Natural killer cell (primary cell): ENCODE data around the gene BMPR2. TPM values are rescaled to one million over a fixed set of nuclear protein-coding genes. Genes with fewer than 3 reads are reported as not detected.

Experiments used
- ATAC-seq, 3 donors: fragments of 150-1000 bp in 2 of 3; fragments of 200-7000 bp in 1 of 3; cut with Tn5 transposase; 1 replicate in 1 of 3; 2 replicates in 2 of 3; pipeline ENCODE4 v1.10.0; 2021; ENCODE audit warnings: mild to moderate bottlenecking in 2 of 3, moderate library complexity in 2 of 3
- DNase-seq, 2 donors: peaks; one replicate each; pipeline versions ENCODE4 v3.0.0 to v3.0.0-alpha.2; 2013 to 2021; ENCODE audit warnings: mixed read lengths in 1 of 2
- H3K27ac ChIP-seq: one replicate; pipeline ENCODE4 v1.5.1; 2013; ENCODE audit warnings: mild to moderate bottlenecking, low read length
- H3K27me3 ChIP-seq: one replicate; pipeline ENCODE4 v1.6.1; 2013; ENCODE audit warnings: low read length; ENCODE audit not compliant: control insufficient read depth, insufficient read depth
- H3K36me3 ChIP-seq: one replicate; pipeline ENCODE4 v1.6.1; 2013; ENCODE audit warnings: low read length; ENCODE audit not compliant: control insufficient read depth, insufficient read depth
- H3K4me1 ChIP-seq: one replicate; pipeline ENCODE4 v1.6.1; 2013; ENCODE audit warnings: low read length; ENCODE audit not compliant: control insufficient read depth, insufficient read depth
- H3K4me3 ChIP-seq: one replicate; pipeline ENCODE4 v1.5.1; 2013; ENCODE audit warnings: low read length
- H3K9me3 ChIP-seq: one replicate; pipeline ENCODE4 v1.6.1; 2013; ENCODE audit warnings: low read length; ENCODE audit not compliant: control insufficient read depth, insufficient read depth
- H3K27ac Mint-ChIP-seq, 2 donors: one replicate each; pipeline ENCODE4 v1.8.0; 2022; ENCODE audit warnings: mild to moderate bottlenecking in 2 of 2, mixed read lengths in 2 of 2, moderate library complexity in 1 of 2
- H3K27me3 Mint-ChIP-seq, 2 donors: one replicate each; pipeline ENCODE4 v1.8.0; 2022; ENCODE audit warnings: low read depth in 2 of 2, mixed read lengths in 2 of 2
- H3K36me3 Mint-ChIP-seq: one replicate; pipeline ENCODE4 v1.8.0; 2022; ENCODE audit warnings: mixed read lengths
- H3K4me1 Mint-ChIP-seq, 2 donors: one replicate each; pipeline ENCODE4 v1.8.0; 2022; ENCODE audit warnings: mixed read lengths in 2 of 2
- H3K4me3 Mint-ChIP-seq: one replicate; pipeline ENCODE4 v1.8.0; 2022; ENCODE audit warnings: mild to moderate bottlenecking, moderate library complexity, mixed read lengths
- H3K9me3 Mint-ChIP-seq, 2 donors: one replicate each; pipeline ENCODE4 v1.8.0; 2022; ENCODE audit warnings: mixed read lengths in 2 of 2
- WGBS: methylation state at CpG from one replicate; pipeline ENCODE4 v1.1.7; 2013; ENCODE audit warnings: missing lambda C conversion rate; ENCODE audit not compliant: insufficient coverage; 5-methylcytosine and 5-hydroxymethylcytosine counted together
- intact Hi-C: fragments of 100-400 bp; cut with micrococcal nuclease; formaldehyde crosslinking; loops from one replicate; pipeline ENCODE4 v1.14.2; 2022
- total RNA-seq, 4 donors: library from RNA; stranded (reverse); fragments of 120-200 nt in 1 of 4; gene quantifications; one replicate each; pipeline versions ENCODE4 v1.2.3 to v1.2.4, GENCODE V29; 2013 to 2022
- TF ChIP-seq, protein P1 (sequence below): fragments of 200-600 bp; IDR thresholded peaks from one replicate; pipeline ENCODE4 v1.8.0; 2022; ENCODE audit warnings: antibody characterized with exemption

The BMPR2 gene
- total RNA-seq, 3 donors from 2014 or later (not counting 1 experiment from before 2014, with no cell fraction given): 17.8 to 25.5 (median 23.2) TPM

DNA sequence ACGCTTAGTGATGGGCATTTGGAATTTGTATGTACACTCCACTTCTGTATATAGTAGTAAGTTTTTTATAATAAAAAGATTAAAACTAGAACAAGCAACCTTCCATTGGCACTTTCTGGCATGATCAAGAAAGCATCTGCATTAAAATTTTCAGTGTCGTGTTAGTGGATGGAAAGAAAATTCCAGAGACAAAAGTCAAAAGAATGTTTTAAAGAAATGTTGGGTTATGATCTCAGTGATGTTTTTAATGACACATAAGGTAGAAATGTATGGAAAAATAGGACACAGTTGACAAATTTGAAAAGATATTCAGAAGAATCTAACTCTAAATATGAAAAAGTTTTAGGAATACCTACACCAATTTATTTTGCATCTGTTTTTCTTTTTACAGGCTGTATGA is 132.6 kb downstream of the BMPR2 start:
- no peak for DNase-seq
- Histone ChIP-seq H3K4me1 (no peaks in the 10 kb centered on the region), H3K27ac (no peak overlapping the region), H3K4me3 (no peak overlapping the region), H3K36me3 (no peaks in the 10 kb centered on the region), H3K27me3 (no peaks in the 10 kb centered on the region), H3K9me3 (no peaks in the 10 kb centered on the region)
- Mint-ChIP-seq H3K4me1 (no peaks in the 10 kb centered on the region), H3K27me3 (no peaks in the 10 kb centered on the region), H3K9me3 (no peaks in the 10 kb centered on the region), H3K36me3 (no peaks in the 10 kb centered on the region), H3K4me3 (no peak overlapping the region), H3K27ac (no peak overlapping the region)
- intact Hi-C loops: no loop called here
- no peak for ATAC-seq
- TF ChIP-seq, protein P1, sequence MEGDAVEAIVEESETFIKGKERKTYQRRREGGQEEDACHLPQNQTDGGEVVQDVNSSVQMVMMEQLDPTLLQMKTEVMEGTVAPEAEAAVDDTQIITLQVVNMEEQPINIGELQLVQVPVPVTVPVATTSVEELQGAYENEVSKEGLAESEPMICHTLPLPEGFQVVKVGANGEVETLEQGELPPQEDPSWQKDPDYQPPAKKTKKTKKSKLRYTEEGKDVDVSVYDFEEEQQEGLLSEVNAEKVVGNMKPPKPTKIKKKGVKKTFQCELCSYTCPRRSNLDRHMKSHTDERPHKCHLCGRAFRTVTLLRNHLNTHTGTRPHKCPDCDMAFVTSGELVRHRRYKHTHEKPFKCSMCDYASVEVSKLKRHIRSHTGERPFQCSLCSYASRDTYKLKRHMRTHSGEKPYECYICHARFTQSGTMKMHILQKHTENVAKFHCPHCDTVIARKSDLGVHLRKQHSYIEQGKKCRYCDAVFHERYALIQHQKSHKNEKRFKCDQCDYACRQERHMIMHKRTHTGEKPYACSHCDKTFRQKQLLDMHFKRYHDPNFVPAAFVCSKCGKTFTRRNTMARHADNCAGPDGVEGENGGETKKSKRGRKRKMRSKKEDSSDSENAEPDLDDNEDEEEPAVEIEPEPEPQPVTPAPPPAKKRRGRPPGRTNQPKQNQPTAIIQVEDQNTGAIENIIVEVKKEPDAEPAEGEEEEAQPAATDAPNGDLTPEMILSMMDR: no peak
- WGBS: 100% methylated on average over 1 of the region's 2 CpGs

DNA sequence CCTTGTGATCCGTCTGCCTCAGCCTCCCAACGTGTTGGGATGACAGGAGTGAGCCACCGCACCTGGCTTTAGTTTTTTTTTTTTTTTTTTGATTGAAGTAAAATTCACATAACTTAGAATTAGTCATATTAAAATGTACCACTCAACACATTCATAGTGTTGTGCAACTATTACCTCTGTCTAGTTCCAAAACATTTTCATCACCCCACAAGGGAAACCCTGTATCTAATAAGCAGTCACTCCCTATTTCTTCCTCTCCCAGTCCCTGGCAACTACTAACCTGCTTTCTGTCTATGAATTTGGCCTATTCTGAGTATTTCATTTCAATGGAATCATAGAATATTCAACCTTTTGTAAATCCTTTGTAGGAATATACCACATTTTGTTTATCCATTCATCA is 134.8 kb downstream of the BMPR2 start:
- no peak overlapping the region for H3K27ac Mint-ChIP-seq
- H3K4me3 Mint-ChIP-seq: no peak overlapping the region
- H3K27me3 Mint-ChIP-seq: no peaks in the 10 kb centered on the region
- peaks cover 7% of the 10 kb centered on the region for H3K36me3 Mint-ChIP-seq
- Histone ChIP-seq H3K27ac (no peak overlapping the region), H3K36me3 (peaks cover 4% of the 10 kb centered on the region), H3K27me3 (no peaks in the 10 kb centered on the region), H3K4me3 (no peak overlapping the region), H3K4me1 (no peaks in the 10 kb centered on the region), H3K9me3 (no peaks in the 10 kb centered on the region)
- no peaks in the 10 kb centered on the region for H3K9me3 Mint-ChIP-seq
- H3K4me1 Mint-ChIP-seq: no peaks in the 10 kb centered on the region
- ATAC-seq (no peak), DNase-seq (no peak)
- intact Hi-C loops: no loop called here
- 89% methylated on average over 2 of the region's 3 CpGs for WGBS
- TF ChIP-seq, protein P1: no peak

DNA sequence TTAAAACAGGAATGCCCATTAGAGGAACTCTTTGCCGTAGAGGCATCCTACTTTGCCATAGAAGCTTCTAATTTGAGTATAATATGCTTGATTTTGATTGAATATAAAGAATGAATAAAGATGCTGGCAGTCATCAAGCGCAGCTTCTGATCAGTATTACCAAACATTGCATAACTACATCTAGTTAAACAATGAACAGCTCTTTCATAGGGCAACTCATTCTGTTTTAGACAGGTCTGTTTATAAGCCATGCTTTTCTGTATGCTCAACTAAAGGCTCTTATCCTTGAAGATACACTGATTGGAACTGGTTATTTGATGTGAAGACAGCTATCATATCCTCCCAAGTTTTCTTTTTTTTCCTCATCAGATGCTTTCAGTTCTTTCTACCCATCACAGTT is 136.0 kb downstream of the BMPR2 start:
- Histone ChIP-seq H3K27ac (no peak overlapping the region), H3K4me3 (no peak overlapping the region), H3K36me3 (peaks cover 4% of the 10 kb centered on the region), H3K27me3 (no peaks in the 10 kb centered on the region), H3K9me3 (no peaks in the 10 kb centered on the region), H3K4me1 (no peaks in the 10 kb centered on the region)
- no peak overlapping the region for H3K4me3 Mint-ChIP-seq
- no peak for DNase-seq
- H3K27ac Mint-ChIP-seq: no peak overlapping the region
- TF ChIP-seq, protein P1: no peak
- H3K4me1 Mint-ChIP-seq: no peaks in the 10 kb centered on the region
- no peaks in the 10 kb centered on the region for H3K9me3 Mint-ChIP-seq
- intact Hi-C loops: no loop called here
- 100% methylated on average over 2 of the region's 2 CpGs for WGBS
- H3K36me3 Mint-ChIP-seq: peaks cover 7% of the 10 kb centered on the region
- no peaks in the 10 kb centered on the region for H3K27me3 Mint-ChIP-seq
- no peak for ATAC-seq

DNA sequence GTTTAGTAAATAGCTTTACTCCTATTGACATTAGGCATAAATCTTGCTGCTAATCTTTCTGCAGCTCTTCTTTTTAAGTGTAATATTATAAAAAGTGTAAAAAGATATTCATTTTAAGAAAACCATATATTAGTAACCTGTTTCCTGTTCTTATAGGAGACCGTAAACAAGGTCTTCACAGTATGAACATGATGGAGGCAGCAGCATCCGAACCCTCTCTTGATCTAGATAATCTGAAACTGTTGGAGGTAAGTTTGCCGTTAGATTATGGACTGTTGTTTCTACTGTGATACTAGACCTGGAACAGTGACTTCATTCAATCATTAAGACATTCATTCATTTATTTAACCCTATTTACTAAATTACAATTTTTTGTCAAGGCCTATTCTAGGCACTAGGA is 138.6 kb downstream of the BMPR2 start:
- H3K27ac Mint-ChIP-seq: no peak overlapping the region
- no peaks in the 10 kb centered on the region for H3K4me1 Mint-ChIP-seq
- no peak overlapping the region for H3K4me3 Mint-ChIP-seq
- peaks cover 7% of the 10 kb centered on the region for H3K36me3 Mint-ChIP-seq
- no peaks in the 10 kb centered on the region for H3K27me3 Mint-ChIP-seq
- H3K27ac ChIP-seq: no peak overlapping the region
- ATAC-seq (no peak), DNase-seq (no peak)
- TF ChIP-seq, protein P1: no peak
- no peak overlapping the region for H3K4me3 ChIP-seq
- H3K4me1 ChIP-seq: no peaks in the 10 kb centered on the region
- no peaks in the 10 kb centered on the region for H3K9me3 Mint-ChIP-seq
- intact Hi-C loops: no loop called here
- H3K27me3 ChIP-seq: no peaks in the 10 kb centered on the region
- 100% methylated on average over 2 of the region's 3 CpGs for WGBS
- peaks cover 5% of the 10 kb centered on the region for H3K36me3 ChIP-seq
- H3K9me3 ChIP-seq: no peaks in the 10 kb centered on the region
